Tibial artery (tissue), 4 donors: Measurements from ENCODE around the gene COMP.

Experiments
- DNase-seq, 2 donors: peaks; one replicate each; pipeline ENCODE4 v3.0.0-alpha.2; 2019
- H3K27ac ChIP-seq, 2 donors: fragments of 200-600 bp; sonication (generic) in 1 of 2; 1 replicate in 1 of 2; 2 replicates in 1 of 2; pipeline ENCODE4 v1.5.1; 2018 to 2019; ENCODE audit warnings: mild to moderate bottlenecking in 1 of 2
- H3K27me3 ChIP-seq, 2 donors: fragments of 200-600 bp; sonication (generic) in 1 of 2; one replicate each; pipeline versions ENCODE4 v1.5.1 to v1.6.0; 2016 to 2019
- H3K36me3 ChIP-seq, 3 donors: fragments of 200-600 bp; sonication (generic) in 2 of 3; one replicate each; pipeline ENCODE4 v1.5.1; 2016 to 2019; ENCODE audit warnings: mild to moderate bottlenecking in 2 of 3
- H3K4me1 ChIP-seq, 4 donors: fragments of 200-600 bp; sonication (generic) in 2 of 4; 1 replicate in 3 of 4; 2 replicates in 1 of 4; pipeline ENCODE4 v1.5.1; 2016 to 2019
- H3K4me3 ChIP-seq, 2 donors: fragments of 200-600 bp; sonication (generic) in 1 of 2; 1 replicate in 1 of 2; 2 replicates in 1 of 2; pipeline ENCODE4 v1.5.1; 2018 to 2019; ENCODE audit warnings: mild to moderate bottlenecking in 2 of 2
- H3K9me3 ChIP-seq, 3 donors: fragments of 200-600 bp; sonication (generic) in 1 of 3; one replicate each; pipeline ENCODE4 v1.5.1; 2016 to 2019
- CTCF ChIP-seq, 2 experiments: fragments of 200-600 bp in 1 of 2; fragments of 450-650 bp in 1 of 2; IDR thresholded peaks; one replicate each; pipeline ENCODE4 v1.5.1; 2017 to 2019; ENCODE audit warnings: antibody characterized with exemption in 2 of 2, mild to moderate bottlenecking in 1 of 2, moderate library complexity in 1 of 2
- intact Hi-C: fragments of 100-400 bp; cut with DNase I; formaldehyde crosslinking; loops from one replicate; pipeline ENCODE4 v1.15.0; 2023; ENCODE audit warnings: low total_unique reads

Gene COMP

DNA sequence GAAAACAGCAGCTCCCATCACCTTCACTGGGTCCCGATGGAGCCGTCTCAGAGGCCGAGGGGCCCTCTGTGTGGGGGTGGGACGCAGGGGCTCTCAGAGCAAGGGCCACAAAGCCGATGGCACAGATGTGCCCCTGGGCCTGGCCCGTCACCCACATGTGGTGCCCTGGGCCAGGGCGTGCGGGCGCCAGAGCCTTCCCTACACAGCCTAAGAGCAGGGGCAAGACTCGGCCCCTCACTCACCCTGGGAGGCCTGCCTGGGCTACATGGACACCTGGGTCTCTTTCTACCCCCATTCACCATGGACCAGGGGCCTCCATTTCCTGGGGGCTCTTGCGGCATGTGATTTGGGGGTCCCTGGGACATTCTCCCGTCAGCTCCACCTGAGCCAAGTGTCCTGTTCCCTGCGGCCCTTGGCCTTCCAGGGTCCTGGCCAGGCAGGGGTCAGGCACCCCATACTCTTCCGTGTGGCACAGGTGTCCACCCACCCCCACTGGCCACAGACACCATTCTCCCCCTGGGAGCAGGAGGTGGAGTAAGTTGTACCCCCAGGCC, 10.0 kb downstream of the COMP start:
- no peak overlapping the region for H3K4me3 ChIP-seq
- H3K4me1 ChIP-seq = peaks cover 0 to 21% (median 11%) of the 10 kb centered on the region in 4 donors
- H3K36me3 ChIP-seq = peaks cover 0 to 15% (median 3%) of the 10 kb centered on the region in 3 donors
- no peak for DNase-seq
- no peak for TF ChIP-seq CTCF (IDR thresholded peaks at IDR 0.05)
- intact Hi-C loops = no loop called here
- peaks cover 0 to 38% of the 10 kb centered on the region in 2 donors for H3K27me3 ChIP-seq
- H3K27ac ChIP-seq = no peak overlapping the region
- no peaks in the 10 kb centered on the region for H3K9me3 ChIP-seq

GRCh38 chr19:18780631-18781030, 10.5 kb downstream of the COMP start:
- H3K27me3 ChIP-seq = peaks cover 0 to 33% of the 10 kb centered on the region in 2 donors
- no peak for TF ChIP-seq CTCF (IDR thresholded peaks at IDR 0.05)

DNA sequence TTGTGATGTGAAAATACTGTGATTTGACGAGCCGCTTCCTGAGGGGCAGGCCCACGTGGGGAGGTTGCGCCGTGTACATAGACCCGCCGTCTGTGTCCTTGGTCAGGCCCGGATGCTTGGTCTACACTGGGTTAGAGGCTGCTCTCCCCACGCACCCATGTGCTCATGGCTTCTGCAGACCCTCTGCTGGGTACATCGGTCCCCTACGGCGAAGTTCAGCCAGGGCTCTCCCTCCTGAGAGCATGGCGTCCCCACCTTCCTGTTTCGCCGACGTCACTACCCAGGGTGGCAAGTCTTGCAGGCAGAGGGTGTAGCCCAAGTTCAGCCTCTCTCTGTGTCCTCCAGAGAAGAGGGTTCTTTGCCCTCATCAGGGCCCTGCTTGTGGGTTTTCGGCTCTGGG, 11.0 kb downstream of the COMP start:
- Histone ChIP-seq H3K36me3 (peaks cover 0 to 25% (median 8%) of the 10 kb centered on the region in 3 donors), H3K27ac (no peak overlapping the region), H3K4me1 (peaks cover 0 to 11% (median 6%) of the 10 kb centered on the region in 4 donors), H3K27me3 (peaks cover 0 to 28% of the 10 kb centered on the region in 2 donors), H3K9me3 (no peaks in the 10 kb centered on the region), H3K4me3 (no peak overlapping the region)
- TF ChIP-seq CTCF (IDR thresholded peaks at IDR 0.05) = no peak
- DNase-seq = no peak
- intact Hi-C loops = no loop called here

More at GRCh38 chr19:18780631-18781030, 10.5 kb downstream of the COMP start:
- no peak for DNase-seq
- H3K9me3 ChIP-seq = no peaks in the 10 kb centered on the region
- H3K36me3 ChIP-seq = peaks cover 0 to 20% (median 8%) of the 10 kb centered on the region in 3 donors
- intact Hi-C loops = no loop called here
- no peak overlapping the region for H3K4me3 ChIP-seq
- H3K27ac ChIP-seq = no peak overlapping the region
- peaks cover 0 to 16% (median 10%) of the 10 kb centered on the region in 4 donors for H3K4me1 ChIP-seq

DNA sequence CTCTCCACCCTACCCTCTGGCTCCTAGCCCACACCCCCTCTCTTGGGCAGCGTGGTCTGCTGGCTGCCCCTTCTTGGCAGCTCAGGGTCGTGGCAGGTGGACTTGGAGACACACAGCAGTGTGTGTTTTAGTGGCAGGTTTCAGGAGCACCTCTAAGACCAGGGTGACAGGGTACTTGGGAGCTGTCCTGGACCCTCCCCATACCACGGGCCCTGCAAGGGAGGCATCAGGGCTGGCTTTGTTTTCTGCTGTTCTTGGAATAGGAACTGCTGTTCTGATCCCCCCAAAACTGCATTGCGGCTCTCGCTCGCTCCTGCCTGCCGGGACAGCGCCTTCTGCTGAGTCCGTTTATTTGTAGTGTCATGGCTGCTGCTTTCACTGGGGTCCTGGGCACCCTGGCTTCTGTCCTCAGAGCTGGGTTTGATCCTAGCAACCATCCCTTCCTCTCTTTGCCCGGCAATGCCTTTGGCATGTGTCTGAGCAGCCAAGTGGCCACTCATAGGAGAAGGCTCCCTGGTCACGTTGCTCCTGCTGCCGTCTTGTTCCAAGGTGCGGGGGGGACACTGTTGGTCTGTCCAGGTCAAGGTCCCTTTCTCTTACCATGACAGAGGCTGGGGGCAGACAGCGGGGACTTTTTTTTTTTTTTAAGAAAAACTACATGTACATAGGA, 12.1 kb downstream of the COMP start:
- Histone ChIP-seq H3K36me3 (peaks cover 0 to 28% (median 8%) of the 10 kb centered on the region in 3 donors), H3K9me3 (no peaks in the 10 kb centered on the region), H3K4me1 (peaks cover 0 to 8% (median 4%) of the 10 kb centered on the region in 4 donors), H3K27ac (no peak overlapping the region), H3K4me3 (no peak overlapping the region), H3K27me3 (peaks cover 0 to 18% of the 10 kb centered on the region in 2 donors)
- intact Hi-C loops = no loop called here
- TF ChIP-seq CTCF (IDR thresholded peaks at IDR 0.05) = no peak
- no peak for DNase-seq

- peaks cover 0 to 28% (median 8%) of the 10 kb centered on the region in 3 donors for H3K36me3 ChIP-seq
- no peak overlapping the region for H3K27ac ChIP-seq
- peaks cover 0 to 15% of the 10 kb centered on the region in 2 donors for H3K27me3 ChIP-seq
- TF ChIP-seq CTCF (IDR thresholded peaks at IDR 0.05) = no peak
- no peak overlapping the region for H3K4me3 ChIP-seq
- intact Hi-C loops = no loop called here
- peaks cover 0 to 14% (median 4%) of the 10 kb centered on the region in 4 donors for H3K4me1 ChIP-seq
- DNase-seq = no peak
- H3K9me3 ChIP-seq = no peaks in the 10 kb centered on the region
Measured at GRCh38 chr19:18778076-18778389, 13.1 kb downstream of the COMP start.
